Liver (tissue), 9 donors: ENCODE data around the gene MARVELD3. TPM values are rescaled to one million over a fixed set of nuclear protein-coding genes. Genes with fewer than 3 reads are reported as not detected.
"Not testable (repeated sequence)": the region's sequence is repeated elsewhere in the genome, so short reads cannot be mapped to it uniquely, and the experiment has no call there.

Experiments used
- DNase-seq: peaks from one replicate; pipeline ENCODE4 v3.0.0-alpha.2; 2017; ENCODE audit warnings: low spot score
- H3K27ac ChIP-seq, 2 donors: one replicate each; pipeline ENCODE4 v1.7.0; 2013; ENCODE audit warnings: inconsistent platforms in 2 of 2, low read length in 2 of 2, control low read depth in 1 of 2, low read depth in 1 of 2, mild to moderate bottlenecking in 1 of 2
- H3K27me3 ChIP-seq, 4 donors: one replicate each; pipeline versions ENCODE4 v1.6.1 to v1.7.0; 2013; ENCODE audit warnings: low read length in 3 of 4, inconsistent platforms in 1 of 4, mild to moderate bottlenecking in 1 of 4, moderate library complexity in 1 of 4; ENCODE audit not compliant: control insufficient read depth in 4 of 4, insufficient read depth in 4 of 4
- H3K36me3 ChIP-seq, 4 donors: one replicate each; pipeline versions ENCODE4 v1.6.1 to v1.7.0; 2013; ENCODE audit warnings: low read length in 3 of 4, mild to moderate bottlenecking in 3 of 4, low read depth in 1 of 4, moderate library complexity in 1 of 4; ENCODE audit not compliant: control insufficient read depth in 4 of 4, insufficient read depth in 3 of 4
- H3K4me1 ChIP-seq, 4 donors: one replicate each; pipeline versions ENCODE4 v1.6.1 to v1.7.0; 2013; ENCODE audit warnings: low read length in 3 of 4, mild to moderate bottlenecking in 3 of 4, moderate library complexity in 1 of 4; ENCODE audit not compliant: control insufficient read depth in 4 of 4, insufficient read depth in 4 of 4
- H3K4me3 ChIP-seq, 3 donors: one replicate each; pipeline versions ENCODE4 v1.6.1 to v1.7.0; 2013; ENCODE audit warnings: low read length in 3 of 3, control low read depth in 1 of 3, low read depth in 1 of 3, mild to moderate bottlenecking in 1 of 3
- H3K9ac ChIP-seq, 2 donors: one replicate each; pipeline ENCODE4 v1.7.0; 2013; ENCODE audit warnings: low read length in 2 of 2, mild to moderate bottlenecking in 2 of 2, moderate library complexity in 2 of 2, control low read depth in 1 of 2, low read depth in 1 of 2
- H3K9me3 ChIP-seq, 4 donors: one replicate each; pipeline versions ENCODE4 v1.6.1 to v1.7.0; 2013; ENCODE audit warnings: low read length in 3 of 4; ENCODE audit not compliant: control insufficient read depth in 4 of 4
- CTCF ChIP-seq: fragments of 150-350 bp; IDR thresholded peaks from 2 replicates; pipeline ENCODE4 v1.5.1; 2017; ENCODE audit warnings: improper control_type of control experiment, low read depth, low read length; ENCODE audit not compliant: missing input control
- EGR1 ChIP-seq, 2 donors: IDR thresholded peaks; 2 replicates each; pipeline ENCODE4 v1.6.1; 2016 to 2018; ENCODE audit warnings: antibody characterized with exemption in 2 of 2, low read depth in 2 of 2
- FOXA1 ChIP-seq: IDR thresholded peaks from 2 replicates; pipeline ENCODE4 v1.6.1; 2016; ENCODE audit warnings: antibody characterized with exemption
- FOXA2 ChIP-seq: IDR thresholded peaks from 2 replicates; pipeline ENCODE4 v1.6.1; 2016; ENCODE audit warnings: antibody characterized with exemption
- GABPA ChIP-seq, 2 donors: IDR thresholded peaks in 1 of 2; conservative IDR thresholded peaks in 1 of 2; 2 replicates each; pipeline ENCODE4 v1.6.1; 2016; ENCODE audit warnings: antibody characterized with exemption in 2 of 2, mild to moderate bottlenecking in 1 of 2, moderate library complexity in 1 of 2
- HNF4A ChIP-seq, 2 donors: conservative IDR thresholded peaks; 2 replicates each; pipeline ENCODE4 v1.6.1; 2016; ENCODE audit warnings: antibody characterized with exemption in 2 of 2, mild to moderate bottlenecking in 2 of 2
- HNF4G ChIP-seq: IDR thresholded peaks from 2 replicates; pipeline ENCODE4 v1.6.1; 2016; ENCODE audit warnings: antibody characterized with exemption
- JUND ChIP-seq, 2 donors: IDR thresholded peaks; 2 replicates each; pipeline ENCODE4 v1.6.1; 2016; ENCODE audit warnings: antibody characterized with exemption in 2 of 2
- NR2F2 ChIP-seq: IDR thresholded peaks from 2 replicates; pipeline ENCODE4 v1.6.1; 2016; ENCODE audit warnings: antibody characterized with exemption
- RAD21 ChIP-seq, 2 donors: IDR thresholded peaks; 2 replicates each; pipeline ENCODE4 v1.6.1; 2016; ENCODE audit warnings: antibody characterized with exemption in 2 of 2, mild to moderate bottlenecking in 2 of 2
- REST ChIP-seq: IDR thresholded peaks from 2 replicates; pipeline ENCODE4 v1.6.1; 2016; ENCODE audit warnings: antibody characterized with exemption, mild to moderate bottlenecking
- RXRA ChIP-seq, 2 donors: IDR thresholded peaks; 2 replicates each; pipeline ENCODE4 v1.6.1; 2017 to 2018; ENCODE audit warnings: antibody characterized with exemption in 2 of 2, mild to moderate bottlenecking in 1 of 2
- SP1 ChIP-seq: IDR thresholded peaks from 2 replicates; pipeline ENCODE4 v1.6.1; 2018; ENCODE audit warnings: antibody characterized with exemption, mild to moderate bottlenecking
- TAF1 ChIP-seq: conservative IDR thresholded peaks from 2 replicates; pipeline ENCODE4 v1.6.1; 2016; ENCODE audit warnings: antibody characterized with exemption, mild to moderate bottlenecking
- YY1 ChIP-seq: IDR thresholded peaks from 2 replicates; pipeline ENCODE4 v1.6.1; 2016; ENCODE audit warnings: antibody characterized with exemption, mild to moderate bottlenecking
- ZBTB33 ChIP-seq: IDR thresholded peaks from 2 replicates; pipeline ENCODE4 v1.6.1; 2016; ENCODE audit warnings: antibody characterized with exemption
- WGBS: extraction: QIAGEN DNeasy Blood & Tissue Kit; methylation state at CpG from one replicate; pipeline ENCODE4 v1.1.7; 2013; 5-methylcytosine and 5-hydroxymethylcytosine counted together
- polyA plus RNA-seq, 2 donors: library from polyadenylated mRNA; stranded (reverse) in 1 of 2; unstranded in 1 of 2; fragments of 200-250 nt in 1 of 2; fragments of >200 nt in 1 of 2; fragmentation: Nextera tagmentation in 1 of 2; extraction: Ambion mirVana in 1 of 2; gene quantifications; one replicate each; pipeline versions ENCODE4 v1.2.1 to v1.2.3, GENCODE V29; 2013 to 2015
- total RNA-seq, 2 donors: library from RNA; depleted of rRNA; stranded (reverse); fragments of >200 nt; gene quantifications; one replicate each; pipeline ENCODE4 v1.2.3, GENCODE V29; 2014
- TF ChIP-seq, protein P1 (sequence below): IDR thresholded peaks from 2 replicates; pipeline ENCODE4 v1.6.1; 2016; ENCODE audit warnings: antibody characterized with exemption
- TF ChIP-seq, protein P2 (sequence below): IDR thresholded peaks from 2 replicates; pipeline ENCODE4 v1.6.1; 2016; ENCODE audit warnings: antibody characterized with exemption
- donor health status: healthy.
- donor health status: healthy.
- donor health status: healthy.
- donor health status: healthy.
- donor health status: healthy.

MARVELD3 gene
- total and polyA plus RNA-seq, 4 donors, result 1.8 to 4.9 (median 4.1) TPM

GRCh38 chr16:71595340-71595826 is 30.6 kb upstream of the MARVELD3 start:
- whole genome bisulfite sequencing, result 61% methylated on average over 6 of the region's 7 CpGs
- not testable (repeated sequence) for H3K27me3 ChIP-seq, DNase-seq, H3K4me3 ChIP-seq, H3K36me3 ChIP-seq, H3K9ac ChIP-seq, H3K9me3 ChIP-seq
- H3K4me1 ChIP-seq, result peaks cover 12 to 49% (median 36%) of the 10 kb centered on the region in 4 donors
- H3K27ac ChIP-seq, result peak overlapping the region; percentile 88
- TF ChIP-seq RAD21 (IDR thresholded peaks at IDR 0.05) (peak in 1 of 2 donors; percentile 11), SP1 (peak; percentile 27), FOXA1 (peak; percentile 90), ZBTB33 (peak; percentile 13), RXRA (IDR thresholded peaks at IDR 0.05) (peak; percentile 39 to 64), FOXA2 (peak; percentile 90), HNF4A (conservative IDR thresholded peaks at IDR 0.05) (peak; percentile 41 to 49), YY1 (peak; percentile 12)

GRCh38 chr16:71598426-71598825 is 27.6 kb upstream of the MARVELD3 start:
- H3K9ac ChIP-seq, H3K9me3 ChIP-seq, H3K4me3 ChIP-seq, H3K27me3 ChIP-seq, H3K36me3 ChIP-seq, H3K27ac ChIP-seq, DNase-seq: not testable (repeated sequence)
- WGBS, result 72% methylated on average over 2 of the region's 2 CpGs
- H3K4me1 ChIP-seq, result peaks cover 3 to 29% (median 17%) of the 10 kb centered on the region in 4 donors
- peak; percentile 23 for TF ChIP-seq FOXA2

DNA sequence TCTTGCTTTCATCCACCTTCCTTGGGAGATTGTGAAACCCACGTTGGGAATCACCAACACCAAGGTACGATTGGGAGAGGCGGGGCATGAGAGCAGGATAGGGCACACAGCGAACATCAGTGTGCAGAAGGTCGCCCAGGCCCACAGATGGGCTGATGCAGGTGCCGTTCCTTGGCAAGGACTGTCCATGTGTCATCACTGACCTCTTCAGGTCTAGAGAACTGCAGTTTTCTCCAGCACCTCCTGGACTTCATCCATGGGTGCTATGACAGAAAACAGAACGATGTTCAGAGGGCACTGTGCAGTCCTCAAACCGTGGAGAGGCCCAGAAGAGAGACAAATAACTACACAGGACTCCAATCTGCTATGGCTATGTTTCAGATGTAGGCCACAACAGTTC is 25.2 kb upstream of the MARVELD3 start:
- TF ChIP-seq SP1 (peak; percentile 91), EGR1 (IDR thresholded peaks at IDR 0.05; ENCODE audit: low read depth in 2 of 2) (no peak), FOXA2 (peak; percentile 50), GABPA (IDR thresholded peaks at IDR 0.05 in 1 of 2, conservative IDR thresholded peaks at IDR 0.05 in 1 of 2) (peak in 1 of 2 donors; percentile 11), CTCF (peak; percentile 9), YY1 (peak; percentile 78), RXRA (IDR thresholded peaks at IDR 0.05) (peak; percentile 92 to 93), REST (no peak), HNF4A (conservative IDR thresholded peaks at IDR 0.05) (peak; percentile 71 to 85), JUND (IDR thresholded peaks at IDR 0.05) (peak; percentile 47 to 77), HNF4G (no peak), RAD21 (IDR thresholded peaks at IDR 0.05) (peak; percentile 74 to 78), NR2F2 (no peak), ZBTB33 (peak; percentile 30), FOXA1 (peak; percentile 70), TAF1 (no peak)
- TF ChIP-seq, protein P1, sequence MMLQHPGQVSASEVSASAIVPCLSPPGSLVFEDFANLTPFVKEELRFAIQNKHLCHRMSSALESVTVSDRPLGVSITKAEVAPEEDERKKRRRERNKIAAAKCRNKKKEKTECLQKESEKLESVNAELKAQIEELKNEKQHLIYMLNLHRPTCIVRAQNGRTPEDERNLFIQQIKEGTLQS, result peak; percentile 66
- TF ChIP-seq, protein P2, sequence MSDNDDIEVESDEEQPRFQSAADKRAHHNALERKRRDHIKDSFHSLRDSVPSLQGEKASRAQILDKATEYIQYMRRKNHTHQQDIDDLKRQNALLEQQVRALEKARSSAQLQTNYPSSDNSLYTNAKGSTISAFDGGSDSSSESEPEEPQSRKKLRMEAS, result peak; percentile 57
- Histone ChIP-seq H3K9ac (no peak overlapping the region), H3K36me3 (no peaks in the 10 kb centered on the region), H3K9me3 (no peaks in the 10 kb centered on the region), H3K27ac (peak overlapping the region; percentile 77 to 82), H3K27me3 (no peaks in the 10 kb centered on the region), H3K4me3 (no peak overlapping the region), H3K4me1 (peaks cover 2 to 12% (median 7%) of the 10 kb centered on the region in 4 donors)
- no peak for DNase-seq
- 33% methylated on average over 8 of the region's 8 CpGs for WGBS
